Mammary epithelial cell (primary cell): ENCODE measurements around the gene TTLL3.

Source experiments
- CTCF ChIP-seq, 2 donors: IDR thresholded peaks in 1 of 2; conservative IDR thresholded peaks in 1 of 2; 2 replicates each; pipeline ENCODE4 v1.5.1; 2011 to 2012; ENCODE audit warnings: inconsistent platforms in 2 of 2, low read length in 2 of 2, mild to moderate bottlenecking in 2 of 2, control low read depth in 1 of 2, low read depth in 1 of 2; ENCODE audit not compliant: insufficient read depth in 1 of 2; ENCODE audit errors: extremely low read depth in 1 of 2
- EZH2 ChIP-seq: IDR thresholded peaks from 2 replicates; pipeline ENCODE4 v1.6.1; 2012; ENCODE audit warnings: low read length, inconsistent platforms, borderline replicate concordance

- TF ChIP-seq CTCF (conservative IDR thresholded peaks at IDR 0.05 in 1 of 2, IDR thresholded peaks at IDR 0.05 in 1 of 2; ENCODE audit: extremely low read depth in 1 of 2, insufficient read depth in 1 of 2, low read depth in 1 of 2, low read length in 2 of 2), result no peak
- TF ChIP-seq EZH2, result no peak
Measured at GRCh38 chr3:9780910-9781309, 29.2 kb upstream of the TTLL3 start.
